K562 (cell line): ENCODE data around the gene PTPN7. TPM values are rescaled to one million over a fixed set of nuclear protein-coding genes. Genes with fewer than 3 reads are reported as not detected.

Source experiments
- ARID3B ChIP-seq: fragments of 250-450 bp; sonication (Bioruptor Pico); IDR thresholded peaks from 2 replicates; pipeline ENCODE4 v1.4.0; 2020; ENCODE audit warnings: borderline replicate concordance
- DNMT1 ChIP-seq: fragments of 450-650 bp; IDR thresholded peaks from 2 replicates; pipeline ENCODE4 v1.6.1; 2016; ENCODE audit warnings: antibody characterized with exemption, mild to moderate bottlenecking
- EP400 ChIP-seq: fragments of 450-650 bp; IDR thresholded peaks from 2 replicates; pipeline ENCODE4 v1.6.1; 2017; ENCODE audit warnings: antibody characterized with exemption, mild to moderate bottlenecking, moderate library complexity
- GATA2 ChIP-seq: sonication (generic); formaldehyde crosslinking; IDR thresholded peaks from 2 replicates; pipeline ENCODE4 v1.4.0; 2020; ENCODE audit warnings: mild to moderate bottlenecking, missing genetic modification reagents
- GTF2F1 ChIP-seq: IDR thresholded peaks from 2 replicates; pipeline ENCODE4 v1.6.1; 2011; ENCODE audit warnings: low read depth, low read length, improper control_type of control experiment
- HDAC2 ChIP-seq: fragments of 450-650 bp; IDR thresholded peaks from 2 replicates; pipeline ENCODE4 v1.6.1; 2016; ENCODE audit warnings: mild to moderate bottlenecking
- HNRNPH1 ChIP-seq: fragments of 200-400 bp; formaldehyde crosslinking; optimal IDR thresholded peaks from 2 replicates; pipeline ENCODE3; 2017; ENCODE audit warnings: low read depth, mild to moderate bottlenecking, low read length, moderate library complexity
- HOMEZ ChIP-seq: fragments of 250-450 bp; sonication (Bioruptor Pico); IDR thresholded peaks from 2 replicates; pipeline ENCODE4 v1.4.0; 2020; ENCODE audit warnings: mild to moderate bottlenecking, moderate library complexity
- ID3 ChIP-seq, 2 experiments: fragments of 250-450 bp in 1 of 2; fragments of 450-650 bp in 1 of 2; sonication (Bioruptor Pico) in 1 of 2; IDR thresholded peaks; 2 replicates each; pipeline versions ENCODE4 v1.6.1 to v1.8.0; 2016 to 2021; ENCODE audit warnings: mild to moderate bottlenecking in 2 of 2, moderate library complexity in 2 of 2, missing compliant biosample characterization in 1 of 2, missing genetic modification characterization in 1 of 2
- IFI16 ChIP-seq: fragments of 250-450 bp; sonication (Bioruptor Pico); IDR thresholded peaks from 2 replicates; pipeline ENCODE4 v2.1.2; 2022; ENCODE audit warnings: mild to moderate bottlenecking, inconsistent platforms
- MITF ChIP-seq: IDR thresholded peaks from 2 replicates; pipeline ENCODE4 v1.6.1; 2014; ENCODE audit warnings: antibody characterized with exemption
- NFIX ChIP-seq: fragments of 250-450 bp; sonication (Bioruptor Pico); IDR thresholded peaks from 2 replicates; pipeline ENCODE4 v1.4.0; 2020; ENCODE audit warnings: low read depth, mild to moderate bottlenecking, moderate library complexity
- RBM14 ChIP-seq: fragments of 200-400 bp; formaldehyde crosslinking; IDR thresholded peaks from 2 replicates; pipeline ENCODE4 v1.6.1; 2018; ENCODE audit warnings: low read depth, mild to moderate bottlenecking, low read length, moderate library complexity, borderline replicate concordance; ENCODE audit not compliant: insufficient read depth
- RBM25 ChIP-seq: fragments of 200-400 bp; formaldehyde crosslinking; IDR thresholded peaks from 2 replicates; pipeline ENCODE4 v1.6.1; 2018; ENCODE audit warnings: low read length, low read depth, moderate library complexity; ENCODE audit not compliant: severe bottlenecking
- RCOR1 ChIP-seq, 2 experiments: IDR thresholded peaks; 2 replicates each; pipeline ENCODE4 v1.6.1; 2012; ENCODE audit warnings: low read depth in 2 of 2, low read length in 2 of 2, borderline replicate concordance in 1 of 2, improper control_type of control experiment in 1 of 2
- ZNF217 ChIP-seq: sonication (generic); formaldehyde crosslinking; IDR thresholded peaks from 2 replicates; pipeline ENCODE4 v1.8.0; 2022; ENCODE audit warnings: mild to moderate bottlenecking, missing genetic modification reagents
- ZNF3 ChIP-seq: fragments of 250-450 bp; sonication (Bioruptor Pico); IDR thresholded peaks from 2 replicates; pipeline ENCODE4 v1.5.0; 2021; ENCODE audit warnings: mild to moderate bottlenecking, moderate library complexity
- ZNF507 ChIP-seq: conservative IDR thresholded peaks from 2 replicates; pipeline ENCODE4 v1.6.1; 2017; ENCODE audit warnings: missing genetic modification characterization, missing compliant biosample characterization
- ZNF764 ChIP-seq: fragments of 250-450 bp; sonication (Bioruptor Pico); IDR thresholded peaks from 2 replicates; pipeline ENCODE4 v1.4.0; 2020; ENCODE audit warnings: low read depth, mild to moderate bottlenecking, moderate library complexity
- polyA plus RNA-seq, 8 experiments: library from polyadenylated mRNA; depleted of rRNA in 4 of 8; stranded (reverse) in 5 of 8; unstranded in 3 of 8; fragments of >200 nt; fragmentation: Nextera tagmentation in 2 of 8; fragmentation: Illumina TruSeq in 1 of 8; extraction: Ambion mirVana in 2 of 8; extraction: Trizol in 1 of 8; gene quantifications; 2 replicates each; pipeline versions ENCODE4 v1.2.1 to v1.2.3, GENCODE V29; 2011 to 2014; ENCODE audit warnings: inconsistent platforms in 1 of 8, missing spikeins in 1 of 8
- total RNA-seq, 7 experiments: library from RNA; depleted of rRNA in 6 of 7; stranded (reverse); fragments of >200 nt in 6 of 7; fragmentation: Illumina TruSeq in 2 of 7; extraction: Trizol in 2 of 7; gene quantifications; 2 replicates each; pipeline versions ENCODE4 v1.2.1 to v1.2.3, GENCODE V29; 2011 to 2021; ENCODE audit warnings: low replicate concordance in 1 of 7

The PTPN7 gene
- total and polyA plus RNA-seq, 9 of the 15 experiments (the other 6 are each of a cell fraction or from before 2014, with no cell fraction given) = 18.7 to 144 (median 120) TPM

- TF ChIP-seq ZNF764 (CRISPR knock-in tag) (no peak), NFIX (CRISPR knock-in tag) (no peak), EP400 (peak; percentile 25; the same call in 1 of the 2 replicates), ID3 (CRISPR knock-in tag; IDR thresholded peaks at IDR 0.05) (no peak), ID3 (tag; IDR thresholded peaks at IDR 0.05) (no peak), HDAC2 (peak; percentile 27; the same call in 1 of the 2 replicates), RBM14 (no peak), GTF2F1 (no peak), ARID3B (no peak), MITF (no peak), ZNF3 (CRISPR knock-in tag) (no peak), IFI16 (no peak), ZNF217 (no peak), GATA2 (CRISPR knock-in tag) (peak; percentile 73), HOMEZ (CRISPR knock-in tag) (no peak), DNMT1 (no peak), RBM25 (no peak), ZNF507 (no peak), HNRNPH1 (no peak), RCOR1 (IDR thresholded peaks at IDR 0.05; ENCODE audit: borderline replicate concordance in 1 of 2, low read depth in 2 of 2, low read length in 2 of 2) (peak; percentile 10 to 45; a peak in 2 of 4 replicates)
These were observed 5.8 kb upstream of the PTPN7 start (continued) for GRCh38 chr1:202165942-202166843.
